Measurements from ENCODE around the gene WBP1L. TPM values are rescaled to one million over a fixed set of nuclear protein-coding genes. Genes with fewer than 3 reads are reported as not detected.

Gene WBP1L
- total and polyA plus RNA-seq, 2 of the 13 experiments (the other 11 are each of a cell fraction or from before 2014, with no cell fraction given), result 8.3 to 12.3 TPM

DNA sequence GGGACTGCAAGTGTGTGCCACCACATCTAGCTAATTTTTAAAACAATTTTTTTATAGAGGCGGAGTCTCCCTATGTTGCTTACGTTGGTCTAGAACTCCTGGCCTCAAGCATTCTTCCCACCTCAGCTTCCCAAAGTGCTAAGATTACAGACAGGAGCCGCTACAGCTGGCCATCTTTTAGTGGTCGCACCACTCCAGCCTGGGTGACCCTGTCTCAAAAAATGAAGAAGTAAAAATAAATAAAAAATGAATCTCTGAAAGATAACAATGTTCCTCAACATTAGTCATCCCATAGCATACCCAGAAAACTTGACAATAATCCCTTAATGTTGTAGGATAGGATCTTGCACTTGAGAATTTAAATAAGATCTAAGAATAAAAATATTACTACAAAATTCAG is 18.2 kb downstream of the WBP1L start:
- DNase-seq (ENCODE audit: low spot score), result no peak
- H3K4me3 ChIP-seq (replicated peaks in 1 of 3; ENCODE audit: insufficient read depth in 1 of 3, low read depth in 2 of 3, low read length in 3 of 3), result no peak overlapping the region
- H3K4me2 ChIP-seq (ENCODE audit: low read depth, low read length), result no peak overlapping the region
- TF ChIP-seq U2AF2 (IDR thresholded peaks at IDR 0.05; ENCODE audit: low read depth, low read length), result no peak
- no peak for TF ChIP-seq ZNF567 (CRISPR knock-in tag; IDR thresholded peaks at IDR 0.05; ENCODE audit: borderline replicate concordance)
- TF ChIP-seq GATA4 (IDR thresholded peaks at IDR 0.05; ENCODE audit: borderline replicate concordance, low read depth), result no peak
- TF ChIP-seq, protein P1, sequence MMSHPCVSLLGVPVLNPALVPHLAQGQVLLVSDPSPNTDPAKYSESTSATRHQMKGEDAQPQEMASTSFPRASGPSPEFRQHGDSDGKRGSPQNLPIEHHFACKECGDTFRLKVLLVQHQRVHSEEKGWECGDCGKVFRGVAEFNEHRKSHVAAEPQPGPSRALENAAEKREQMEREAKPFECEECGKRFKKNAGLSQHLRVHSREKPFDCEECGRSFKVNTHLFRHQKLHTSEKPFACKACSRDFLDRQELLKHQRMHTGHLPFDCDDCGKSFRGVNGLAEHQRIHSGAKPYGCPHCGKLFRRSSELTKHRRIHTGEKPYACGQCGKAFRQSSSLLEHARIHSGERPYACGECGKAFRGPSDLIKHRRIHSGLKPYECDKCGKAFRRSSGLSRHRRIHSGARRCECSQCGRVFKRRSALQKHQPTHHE (CRISPR knock-in tag; IDR thresholded peaks at IDR 0.05; ENCODE audit: borderline replicate concordance), result no peak
- no peak for TF ChIP-seq CHD4 (IDR thresholded peaks at IDR 0.05; ENCODE audit: borderline replicate concordance, low read length)
- TF ChIP-seq, protein P2, sequence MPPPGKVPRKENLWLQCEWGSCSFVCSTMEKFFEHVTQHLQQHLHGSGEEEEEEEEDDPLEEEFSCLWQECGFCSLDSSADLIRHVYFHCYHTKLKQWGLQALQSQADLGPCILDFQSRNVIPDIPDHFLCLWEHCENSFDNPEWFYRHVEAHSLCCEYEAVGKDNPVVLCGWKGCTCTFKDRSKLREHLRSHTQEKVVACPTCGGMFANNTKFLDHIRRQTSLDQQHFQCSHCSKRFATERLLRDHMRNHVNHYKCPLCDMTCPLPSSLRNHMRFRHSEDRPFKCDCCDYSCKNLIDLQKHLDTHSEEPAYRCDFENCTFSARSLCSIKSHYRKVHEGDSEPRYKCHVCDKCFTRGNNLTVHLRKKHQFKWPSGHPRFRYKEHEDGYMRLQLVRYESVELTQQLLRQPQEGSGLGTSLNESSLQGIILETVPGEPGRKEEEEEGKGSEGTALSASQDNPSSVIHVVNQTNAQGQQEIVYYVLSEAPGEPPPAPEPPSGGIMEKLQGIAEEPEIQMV (CRISPR knock-in tag; IDR thresholded peaks at IDR 0.05; ENCODE audit: low read depth), result no peak
- no peak for TF ChIP-seq MTA3 (CRISPR knock-in tag; IDR thresholded peaks at IDR 0.05)
- no peak overlapping the region for H3K9ac ChIP-seq (ENCODE audit: insufficient read depth, low read depth, low read length)
- intact Hi-C loops (cut with micrococcal nuclease; ENCODE audit: unreplicated experiment) (no loop called here), in situ Hi-C loops (cut with HindIII; ENCODE audit: extremely low pct_ligation_motif_present, low pct_unique_long_range_greater_than_20kb) (no loop called here)
- FAIRE-seq, result no peak
- H3K36me3 ChIP-seq (replicated peaks in 1 of 2; ENCODE audit: control insufficient read depth in 1 of 2, insufficient read depth in 2 of 2, low read length in 2 of 2), result no peaks in the 10 kb centered on the region
- H3K4me1 ChIP-seq (ENCODE audit: insufficient read depth, low read length), result peaks cover 22% of the 10 kb centered on the region
- CTCF ChIA-PET (ENCODE audit: low intra/inter-chr PET ratio, low total read pairs), result no interaction called here
- no TSS peak for BruUV-seq (replicated peaks)
- POLR2A ChIA-PET, result no interaction called here
- H3K9me3 ChIP-seq (ENCODE audit: low read length), result no peaks in the 10 kb centered on the region
- peaks cover 4% of the 10 kb centered on the region for H3K79me2 ChIP-seq (ENCODE audit: insufficient read depth, low read length)
- ATAC-seq, result no peak
- H2AFZ ChIP-seq (ENCODE audit: low read length), result no peak overlapping the region
- H3K27ac ChIP-seq (ENCODE audit: extremely low read length, insufficient read depth, low read length), result no peak overlapping the region
- no peaks in the 10 kb centered on the region for H4K20me1 ChIP-seq (ENCODE audit: insufficient read depth, low read length)
- H3K27me3 ChIP-seq (ENCODE audit: control insufficient read depth in 1 of 2, insufficient read depth in 2 of 2, low read length in 2 of 2), result no peaks in the 10 kb centered on the region
- WGBS (ENCODE audit: low lambda C conversion rate), result 98% methylated on average over 4 of the region's 4 CpGs
